Ascending aorta (tissue), 2 donors: ENCODE measurements around the gene RUFY1. TPM values are rescaled to one million over a fixed set of nuclear protein-coding genes. Genes with fewer than 3 reads are reported as not detected.

ENCODE experiments used
- DNase-seq, 2 donors: peaks; one replicate each; pipeline ENCODE4 v3.0.0-alpha.2; 2019; ENCODE audit warnings: low spot score in 2 of 2
- H3K27ac ChIP-seq, 2 donors: fragments of 200-600 bp; sonication (generic); one replicate each; pipeline ENCODE4 v1.5.1; 2016 to 2017; ENCODE audit warnings: mild to moderate bottlenecking in 1 of 2
- H3K27me3 ChIP-seq: fragments of 200-600 bp; sonication (generic); one replicate; pipeline ENCODE4 v1.5.1; 2017
- H3K36me3 ChIP-seq, 2 donors: fragments of 200-600 bp; sonication (generic); one replicate each; pipeline ENCODE4 v1.5.1; 2016
- H3K4me1 ChIP-seq, 2 donors: fragments of 200-600 bp; sonication (generic); one replicate each; pipeline ENCODE4 v1.5.1; 2016 to 2017; ENCODE audit warnings: mild to moderate bottlenecking in 1 of 2
- H3K4me3 ChIP-seq, 2 donors: fragments of 200-600 bp; sonication (generic); one replicate each; pipeline ENCODE4 v1.5.1; 2016 to 2017; ENCODE audit warnings: mild to moderate bottlenecking in 1 of 2
- H3K9me3 ChIP-seq, 2 donors: fragments of 200-600 bp; sonication (generic); one replicate each; pipeline ENCODE4 v1.5.1; 2016
- intact Hi-C: fragments of 100-400 bp; cut with DNase I; formaldehyde crosslinking; loops from one replicate; pipeline ENCODE4 v1.15.1; 2023
- total RNA-seq: library from RNA; depleted of rRNA; stranded (reverse); fragments of >200 nt; gene quantifications from one replicate; pipeline ENCODE4 v1.1.0, GENCODE V29; 2016
- TF ChIP-seq, protein P1 (sequence below), 3 experiments: fragments of 200-600 bp in 2 of 3; fragments of 450-650 bp in 1 of 3; sonication (generic) in 2 of 3; IDR thresholded peaks; one replicate each; pipeline ENCODE4 v1.5.1; 2016 to 2019; ENCODE audit warnings: antibody characterized with exemption in 3 of 3, mild to moderate bottlenecking in 1 of 3, moderate library complexity in 1 of 3

RUFY1 gene
- total RNA-seq, 1 donor from 2014 or later = 12.2 TPM

DNA sequence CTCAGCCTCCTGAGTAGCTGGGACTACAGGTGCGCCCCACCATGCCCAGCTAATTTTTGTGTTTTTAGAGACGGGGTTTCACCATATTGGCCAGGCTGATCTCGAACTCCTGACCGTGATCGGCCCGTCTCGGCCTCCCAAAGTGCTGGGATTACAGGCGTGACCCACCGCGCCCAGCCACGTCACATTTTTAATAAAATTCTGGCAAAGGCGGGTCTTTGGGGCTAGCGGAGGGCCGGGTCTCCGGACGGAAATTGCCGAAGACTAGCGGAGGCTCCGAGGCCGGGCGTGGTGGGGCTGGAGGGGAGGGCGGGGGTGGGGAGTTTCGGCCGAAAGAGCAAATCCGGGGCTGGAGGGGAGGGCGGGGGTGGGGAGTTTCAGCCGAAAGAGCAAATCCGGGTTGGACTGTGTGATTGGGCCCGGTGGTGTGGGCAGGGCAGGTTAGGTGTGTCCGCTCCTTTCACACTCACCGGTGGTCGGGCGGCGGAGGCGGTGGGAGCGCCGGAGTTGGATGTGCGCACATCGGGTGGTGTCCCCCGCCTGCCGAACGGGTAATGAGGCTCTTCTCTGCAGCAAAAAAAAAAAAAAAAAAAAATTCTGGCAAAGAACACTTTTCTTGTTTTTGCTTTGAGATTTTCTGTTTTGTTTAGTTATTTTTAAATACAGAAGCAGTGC, 27.1 kb downstream of the RUFY1 start:
- peak in 1 of 2 donors; percentile 55 for DNase-seq
- no peaks in the 10 kb centered on the region for H3K4me1 ChIP-seq
- peaks cover 46 to 55% of the 10 kb centered on the region in 2 donors for H3K36me3 ChIP-seq
- H3K27me3 ChIP-seq = no peaks in the 10 kb centered on the region
- H3K9me3 ChIP-seq = no peaks in the 10 kb centered on the region
- no peak overlapping the region for H3K4me3 ChIP-seq
- TF ChIP-seq, protein P1, sequence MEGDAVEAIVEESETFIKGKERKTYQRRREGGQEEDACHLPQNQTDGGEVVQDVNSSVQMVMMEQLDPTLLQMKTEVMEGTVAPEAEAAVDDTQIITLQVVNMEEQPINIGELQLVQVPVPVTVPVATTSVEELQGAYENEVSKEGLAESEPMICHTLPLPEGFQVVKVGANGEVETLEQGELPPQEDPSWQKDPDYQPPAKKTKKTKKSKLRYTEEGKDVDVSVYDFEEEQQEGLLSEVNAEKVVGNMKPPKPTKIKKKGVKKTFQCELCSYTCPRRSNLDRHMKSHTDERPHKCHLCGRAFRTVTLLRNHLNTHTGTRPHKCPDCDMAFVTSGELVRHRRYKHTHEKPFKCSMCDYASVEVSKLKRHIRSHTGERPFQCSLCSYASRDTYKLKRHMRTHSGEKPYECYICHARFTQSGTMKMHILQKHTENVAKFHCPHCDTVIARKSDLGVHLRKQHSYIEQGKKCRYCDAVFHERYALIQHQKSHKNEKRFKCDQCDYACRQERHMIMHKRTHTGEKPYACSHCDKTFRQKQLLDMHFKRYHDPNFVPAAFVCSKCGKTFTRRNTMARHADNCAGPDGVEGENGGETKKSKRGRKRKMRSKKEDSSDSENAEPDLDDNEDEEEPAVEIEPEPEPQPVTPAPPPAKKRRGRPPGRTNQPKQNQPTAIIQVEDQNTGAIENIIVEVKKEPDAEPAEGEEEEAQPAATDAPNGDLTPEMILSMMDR (IDR thresholded peaks at IDR 0.05) = no peak
- intact Hi-C loops = no loop called here
- no peak overlapping the region for H3K27ac ChIP-seq

DNA sequence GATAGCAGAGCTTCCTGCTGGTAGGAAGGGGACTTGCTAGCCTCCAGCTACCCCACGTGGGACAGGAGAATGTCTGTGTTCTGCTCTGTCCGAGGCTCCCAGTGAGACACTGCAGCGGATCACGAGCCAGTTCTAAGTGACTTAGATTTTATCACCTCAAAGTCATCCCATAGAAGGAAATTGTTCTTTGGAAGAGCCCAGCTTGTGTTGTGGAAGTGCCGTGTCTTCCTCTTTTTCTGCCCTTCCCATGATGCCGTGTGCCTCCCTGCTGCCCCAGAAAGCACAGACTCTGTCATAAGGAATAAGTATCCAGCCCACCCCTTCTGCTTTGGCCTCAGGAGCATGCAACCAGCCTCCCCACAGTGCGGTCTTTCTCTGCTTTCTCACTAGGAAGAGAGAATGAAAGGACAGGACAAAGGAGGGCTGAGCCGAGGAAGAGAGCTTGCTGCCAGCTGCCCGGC, 35.6 kb downstream of the RUFY1 start:
- Histone ChIP-seq H3K27ac (no peak overlapping the region), H3K9me3 (no peaks in the 10 kb centered on the region), H3K36me3 (peaks cover 62 to 77% of the 10 kb centered on the region in 2 donors), H3K4me3 (no peak overlapping the region), H3K4me1 (no peaks in the 10 kb centered on the region), H3K27me3 (no peaks in the 10 kb centered on the region)
- DNase-seq = no peak
- intact Hi-C loops = no loop called here
- TF ChIP-seq, protein P1 (IDR thresholded peaks at IDR 0.05) = no peak

DNA sequence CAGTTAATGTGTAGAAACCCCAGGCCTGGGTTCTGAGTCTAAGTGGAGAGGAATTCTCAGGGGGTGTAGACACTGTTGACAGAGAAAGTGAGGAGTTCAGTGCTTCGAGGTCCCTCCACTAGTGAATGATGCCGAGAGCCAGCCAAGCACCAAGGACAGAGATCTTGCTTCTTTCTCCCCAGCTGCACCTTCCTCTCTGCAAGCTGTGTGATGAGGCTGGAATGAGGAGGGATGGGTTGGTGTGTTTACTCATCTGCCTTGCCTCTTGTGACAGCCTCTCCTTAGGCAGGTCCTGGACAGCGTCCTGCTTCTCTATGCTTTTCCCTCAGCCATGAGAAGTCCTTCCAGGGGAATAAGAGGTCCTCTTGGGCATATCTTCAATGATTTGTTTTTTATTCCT, 37.8 kb downstream of the RUFY1 start:
- Histone ChIP-seq H3K9me3 (no peaks in the 10 kb centered on the region), H3K36me3 (peaks cover 66 to 78% of the 10 kb centered on the region in 2 donors), H3K27me3 (no peaks in the 10 kb centered on the region), H3K4me3 (no peak overlapping the region), H3K4me1 (no peaks in the 10 kb centered on the region), H3K27ac (no peak overlapping the region)
- intact Hi-C loops = no loop called here
- no peak for DNase-seq
- TF ChIP-seq, protein P1 (IDR thresholded peaks at IDR 0.05) = no peak

- intact Hi-C loops = no loop called here
- Histone ChIP-seq H3K9me3 (no peaks in the 10 kb centered on the region), H3K4me3 (no peak overlapping the region), H3K27ac (no peak overlapping the region), H3K36me3 (peaks cover 84 to 93% of the 10 kb centered on the region in 2 donors), H3K4me1 (no peaks in the 10 kb centered on the region), H3K27me3 (no peaks in the 10 kb centered on the region)
- DNase-seq = no peak
- TF ChIP-seq, protein P1 (IDR thresholded peaks at IDR 0.05) = no peak
Observed at GRCh38 chr5:179595916-179596315, 45.6 kb downstream of the RUFY1 start.

DNA sequence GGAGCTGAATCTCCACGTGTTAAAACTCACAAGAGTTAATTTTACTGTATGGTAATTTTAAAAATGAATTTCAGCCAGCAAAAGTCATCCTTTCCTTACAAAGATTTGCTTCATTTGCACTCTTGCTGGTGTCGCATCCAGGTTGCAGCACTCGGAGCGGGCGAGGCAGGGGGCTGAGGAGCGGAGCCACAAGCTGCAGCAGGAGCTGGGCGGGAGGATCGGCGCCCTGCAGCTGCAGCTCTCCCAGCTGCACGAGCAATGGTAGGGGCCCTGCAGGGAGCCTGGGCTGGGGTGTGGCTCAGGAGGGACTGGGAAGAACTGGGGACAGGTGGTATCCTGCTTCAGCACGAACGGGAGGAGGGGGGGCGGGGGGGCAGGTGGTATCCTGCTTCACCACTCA, 46.1 kb downstream of the RUFY1 start:
- peaks cover 82 to 92% of the 10 kb centered on the region in 2 donors for H3K36me3 ChIP-seq
- no peaks in the 10 kb centered on the region for H3K27me3 ChIP-seq
- H3K27ac ChIP-seq = no peak overlapping the region
- TF ChIP-seq, protein P1 (IDR thresholded peaks at IDR 0.05) = no peak
- no peaks in the 10 kb centered on the region for H3K9me3 ChIP-seq
- DNase-seq = no peak
- no peaks in the 10 kb centered on the region for H3K4me1 ChIP-seq
- intact Hi-C loops = no loop called here
- H3K4me3 ChIP-seq = no peak overlapping the region
